ENCODE measurements around the gene TFG.

Gene TFG

DNA sequence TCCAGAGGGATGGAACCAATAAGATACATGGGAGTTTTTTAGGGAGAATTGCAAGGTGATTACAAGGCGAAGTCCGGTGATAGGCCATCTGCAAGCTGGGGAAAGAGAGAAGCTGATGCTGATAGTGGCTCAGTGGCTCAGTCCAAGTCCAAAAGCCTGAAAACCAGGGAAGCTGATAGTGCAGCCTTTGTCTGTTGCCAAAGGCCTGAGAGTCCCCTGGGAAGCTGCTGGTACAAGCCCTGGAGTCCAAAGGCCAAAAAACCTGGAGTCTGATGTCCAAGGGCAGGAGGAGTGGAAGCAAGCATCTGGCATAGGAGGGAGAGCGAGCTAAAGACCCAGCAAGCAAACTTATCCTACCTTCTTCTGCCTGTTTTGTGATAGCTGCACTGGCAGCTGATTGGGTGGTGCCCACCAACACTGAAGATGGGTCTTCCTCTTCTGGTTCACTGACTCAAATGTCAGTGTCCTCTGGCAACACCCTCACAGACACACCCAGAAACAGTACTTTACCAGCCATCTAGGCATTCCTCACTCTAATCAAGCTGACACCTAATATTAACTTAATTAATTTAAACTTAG is 16.7 kb downstream of the TFG start:
- FAIRE-seq (no peak), DNase-seq (ENCODE audit: insufficient read length, low spot score) (no peak)
- TF ChIP-seq, protein P1, sequence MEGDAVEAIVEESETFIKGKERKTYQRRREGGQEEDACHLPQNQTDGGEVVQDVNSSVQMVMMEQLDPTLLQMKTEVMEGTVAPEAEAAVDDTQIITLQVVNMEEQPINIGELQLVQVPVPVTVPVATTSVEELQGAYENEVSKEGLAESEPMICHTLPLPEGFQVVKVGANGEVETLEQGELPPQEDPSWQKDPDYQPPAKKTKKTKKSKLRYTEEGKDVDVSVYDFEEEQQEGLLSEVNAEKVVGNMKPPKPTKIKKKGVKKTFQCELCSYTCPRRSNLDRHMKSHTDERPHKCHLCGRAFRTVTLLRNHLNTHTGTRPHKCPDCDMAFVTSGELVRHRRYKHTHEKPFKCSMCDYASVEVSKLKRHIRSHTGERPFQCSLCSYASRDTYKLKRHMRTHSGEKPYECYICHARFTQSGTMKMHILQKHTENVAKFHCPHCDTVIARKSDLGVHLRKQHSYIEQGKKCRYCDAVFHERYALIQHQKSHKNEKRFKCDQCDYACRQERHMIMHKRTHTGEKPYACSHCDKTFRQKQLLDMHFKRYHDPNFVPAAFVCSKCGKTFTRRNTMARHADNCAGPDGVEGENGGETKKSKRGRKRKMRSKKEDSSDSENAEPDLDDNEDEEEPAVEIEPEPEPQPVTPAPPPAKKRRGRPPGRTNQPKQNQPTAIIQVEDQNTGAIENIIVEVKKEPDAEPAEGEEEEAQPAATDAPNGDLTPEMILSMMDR (IDR thresholded peaks at IDR 0.05; ENCODE audit: insufficient read depth, missing control alignments): no peak

DNA sequence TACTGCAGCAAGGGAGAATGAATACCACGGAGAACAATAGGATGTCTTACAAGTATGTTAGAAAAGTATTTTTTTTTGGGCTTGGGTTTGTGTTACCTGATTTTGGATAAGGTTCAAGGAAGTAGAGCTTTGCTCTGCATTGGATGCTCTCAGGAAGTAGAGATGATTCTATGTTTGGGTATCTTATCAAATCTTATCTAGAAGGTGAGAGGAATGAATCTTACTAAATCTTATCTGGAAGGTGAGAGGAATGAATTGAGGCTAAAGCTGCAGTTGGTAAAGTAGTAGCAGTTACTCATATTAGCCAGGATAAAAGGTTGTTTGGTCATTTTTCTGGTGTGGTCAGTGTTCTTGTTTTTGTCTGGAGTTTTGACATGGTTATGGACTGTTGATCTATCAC is 17.4 kb downstream of the TFG start:
- DNase-seq (ENCODE audit: insufficient read length, low spot score): no peak
- no peak for FAIRE-seq
- TF ChIP-seq, protein P1 (IDR thresholded peaks at IDR 0.05; ENCODE audit: insufficient read depth, missing control alignments): no peak

DNA sequence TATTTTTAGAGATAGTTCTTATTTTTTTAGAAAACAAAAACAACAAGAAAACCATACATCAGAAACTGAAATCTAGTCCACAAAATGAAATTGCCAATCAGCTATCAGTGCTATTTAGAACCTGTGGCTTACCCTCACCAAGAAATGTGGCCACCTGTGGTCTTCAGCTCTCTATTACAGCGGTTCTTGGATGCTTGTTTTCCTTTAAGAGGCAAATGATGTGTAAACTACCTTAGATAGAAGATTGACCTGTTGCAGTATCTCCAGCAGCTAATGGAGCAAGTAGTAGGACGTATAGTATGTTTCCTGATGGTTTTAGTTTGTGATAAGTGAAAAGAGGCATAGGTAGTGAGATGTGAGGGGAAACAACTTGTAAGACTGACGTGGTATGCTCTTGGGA is 21.2 kb downstream of the TFG start:
- no peak for DNase-seq (ENCODE audit: insufficient read length, low spot score)
- FAIRE-seq: no peak
- TF ChIP-seq, protein P1 (IDR thresholded peaks at IDR 0.05; ENCODE audit: insufficient read depth, missing control alignments): no peak

DNA sequence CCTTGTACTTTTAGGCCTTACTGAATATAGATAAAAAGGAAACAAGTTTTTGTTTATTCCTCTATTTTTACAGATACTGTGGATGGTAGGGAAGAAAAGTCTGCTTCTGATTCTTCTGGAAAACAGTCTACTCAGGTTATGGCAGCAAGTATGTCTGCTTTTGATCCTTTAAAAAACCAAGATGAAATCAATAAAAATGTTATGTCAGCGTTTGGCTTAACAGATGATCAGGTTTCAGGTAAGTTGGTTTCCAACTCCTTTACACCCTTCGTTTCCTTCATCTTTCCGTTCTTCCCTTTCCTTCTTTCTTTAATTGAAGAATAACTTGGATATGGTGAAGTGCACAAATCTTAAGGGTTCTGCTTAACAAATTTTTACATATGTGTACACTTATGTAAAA is 23.1 kb downstream of the TFG start:
- FAIRE-seq (no peak), DNase-seq (ENCODE audit: insufficient read length, low spot score) (no peak)
- TF ChIP-seq, protein P1 (IDR thresholded peaks at IDR 0.05; ENCODE audit: insufficient read depth, missing control alignments): no peak

DNA sequence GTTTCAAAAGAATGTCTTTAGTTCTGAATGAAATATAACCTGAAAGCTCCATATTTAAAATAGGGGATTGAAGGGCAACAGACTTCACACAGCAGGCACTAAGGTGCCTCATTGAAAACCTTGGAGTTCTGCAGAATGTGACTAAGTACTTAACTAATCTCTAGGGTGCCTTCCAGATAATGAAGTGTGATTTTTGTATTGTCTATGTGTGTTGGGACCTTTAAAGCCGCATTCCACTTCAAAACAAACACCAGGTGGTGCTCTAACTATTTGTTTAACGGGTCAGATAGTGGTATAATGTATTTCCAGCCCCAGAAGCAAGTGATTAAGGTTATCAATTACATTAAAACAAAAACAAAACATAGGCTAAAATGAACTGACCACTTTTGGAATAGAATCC is 28.0 kb downstream of the TFG start:
- DNase-seq (ENCODE audit: insufficient read length, low spot score) (no peak), FAIRE-seq (no peak)
- TF ChIP-seq, protein P1 (IDR thresholded peaks at IDR 0.05; ENCODE audit: insufficient read depth, missing control alignments): peak; percentile 45

DNA sequence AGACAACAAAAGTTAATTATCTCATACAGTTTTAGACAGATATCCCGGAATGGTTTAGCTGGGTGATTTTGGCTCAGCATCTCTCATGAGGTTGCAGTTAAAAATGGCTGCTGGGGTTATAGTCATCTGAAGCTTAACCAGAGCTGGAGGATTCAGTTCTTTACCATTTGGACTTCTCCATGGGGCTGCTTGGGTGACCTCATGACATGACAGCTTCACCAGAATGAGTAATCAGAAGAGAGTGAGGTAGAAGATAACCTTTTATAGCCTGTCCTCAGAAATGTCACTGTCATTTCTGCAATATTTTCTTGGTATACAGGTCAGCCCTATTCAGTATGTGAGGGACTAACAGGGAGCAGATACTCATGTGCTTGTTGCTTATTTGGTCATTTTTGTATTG is 30.9 kb downstream of the TFG start:
- FAIRE-seq: no peak
- no peak for DNase-seq (ENCODE audit: insufficient read length, low spot score)
- TF ChIP-seq, protein P1 (IDR thresholded peaks at IDR 0.05; ENCODE audit: insufficient read depth, missing control alignments): no peak

DNA sequence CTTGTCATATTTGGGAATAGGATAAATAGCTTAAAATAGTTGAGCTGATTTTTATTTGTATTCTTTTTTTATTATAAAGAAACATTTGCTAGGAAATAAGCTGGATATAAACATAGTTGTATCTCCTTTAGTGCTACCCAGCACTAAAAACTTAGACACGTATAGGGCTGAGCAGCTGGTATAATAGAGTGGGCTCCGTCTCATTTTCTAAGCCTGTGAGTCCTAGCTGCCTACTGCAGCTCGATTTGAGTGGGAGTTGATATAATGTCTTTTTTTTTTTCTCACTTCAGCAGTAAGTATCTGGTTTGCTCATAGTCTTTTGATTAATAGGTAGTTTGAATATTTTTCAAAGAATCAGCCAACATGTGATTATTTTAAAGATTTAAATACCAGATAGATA is 34.2 kb downstream of the TFG start:
- FAIRE-seq: no peak
- no peak for DNase-seq (ENCODE audit: insufficient read length, low spot score)
- TF ChIP-seq, protein P1 (IDR thresholded peaks at IDR 0.05; ENCODE audit: insufficient read depth, missing control alignments): no peak

All from D721Med (cell line).